Breast epithelium (tissue), 3 donors: ENCODE results near the gene PBX3.

Source experiments
- CTCF ChIP-seq, 3 donors: fragments of 450-650 bp; IDR thresholded peaks; one replicate each; pipeline ENCODE4 v1.5.1; 2016 to 2017; ENCODE audit warnings: antibody characterized with exemption in 3 of 3, mild to moderate bottlenecking in 3 of 3, moderate library complexity in 3 of 3
- POLR2A ChIP-seq: fragments of 450-650 bp; IDR thresholded peaks from one replicate; pipeline ENCODE4 v1.6.1; 2016; ENCODE audit warnings: antibody characterized with exemption, mild to moderate bottlenecking, moderate library complexity
- POLR2AphosphoS5 ChIP-seq, 3 donors: sonication (generic); formaldehyde crosslinking; IDR thresholded peaks; one replicate each; pipeline ENCODE4 v1.6.1; 2017; ENCODE audit warnings: antibody characterized with exemption in 3 of 3

- no peak for TF ChIP-seq POLR2AphosphoS5 (IDR thresholded peaks at IDR 0.05)
- TF ChIP-seq POLR2A, result no peak
- no peak for TF ChIP-seq CTCF (IDR thresholded peaks at IDR 0.05)
These were observed 63.0 kb downstream of the PBX3 start for GRCh38 chr9:125810161-125810560.
